Measurements from ENCODE around the gene WFS1.

- no peak for TF ChIP-seq EP300 (IDR thresholded peaks at IDR 0.05)
- TF ChIP-seq POLR2A (IDR thresholded peaks at IDR 0.05), result no peak
- TF ChIP-seq CTCF (IDR thresholded peaks at IDR 0.05), result no peak
Observed at GRCh38 chr4:6296026-6296425, 26.4 kb downstream of the WFS1 start.
